OCI-LY1 (cell line): ENCODE data around the gene PPP1R17.

ENCODE experiments used
- H2AFZ ChIP-seq: fragments of 200-600 bp; sonication (generic), shearing (Covaris generic); 2 replicates; pipeline ENCODE4 v1.6.0; 2014; ENCODE audit warnings: antibody characterized with exemption, mild to moderate bottlenecking, low read length
- H3F3A ChIP-seq: fragments of 200-600 bp; sonication (generic), shearing (Covaris generic); 2 replicates; pipeline ENCODE4 v1.6.0; 2014; ENCODE audit warnings: mild to moderate bottlenecking, antibody characterized with exemption, low read length, moderate library complexity; ENCODE audit not compliant: insufficient read depth
- H3K27ac ChIP-seq: fragments of 200-600 bp; sonication (generic); 2 replicates; pipeline ENCODE4 v1.5.1; 2014; ENCODE audit warnings: low read length, mixed run types, mild to moderate bottlenecking, low read depth; ENCODE audit not compliant: poor library complexity, severe bottlenecking
- H3K27me3 ChIP-seq: fragments of 200-600 bp; sonication (generic); 2 replicates; pipeline ENCODE4 v1.6.0; 2014; ENCODE audit warnings: antibody characterized with exemption, mild to moderate bottlenecking, low read length, moderate library complexity; ENCODE audit not compliant: insufficient read depth
- H3K36me3 ChIP-seq: fragments of 200-600 bp; sonication (generic); 2 replicates; pipeline ENCODE4 v1.6.1; 2014; ENCODE audit warnings: mild to moderate bottlenecking, antibody characterized with exemption, low read length, moderate library complexity, mixed read lengths; ENCODE audit not compliant: insufficient read depth
- H3K4me1 ChIP-seq: fragments of 200-600 bp; sonication (generic); 2 replicates; pipeline ENCODE4 v1.5.1; 2014; ENCODE audit warnings: mild to moderate bottlenecking, low read length, moderate library complexity; ENCODE audit not compliant: insufficient read depth, severe bottlenecking
- H3K4me2 ChIP-seq: fragments of 200-600 bp; sonication (generic), shearing (Covaris generic); 2 replicates; pipeline ENCODE4 v1.6.1; 2014; ENCODE audit warnings: low read length
- H3K4me3 ChIP-seq: fragments of 200-600 bp; sonication (generic); 2 replicates; pipeline ENCODE4 v1.5.1; 2014; ENCODE audit warnings: low read length, low read depth, mild to moderate bottlenecking, mixed read lengths; ENCODE audit not compliant: poor library complexity, severe bottlenecking
- H3K79me2 ChIP-seq: fragments of 200-600 bp; shearing (Covaris generic); 2 replicates; pipeline ENCODE4 v1.6.1; 2016; ENCODE audit warnings: mixed run types, low read length, mixed read lengths; ENCODE audit not compliant: insufficient read depth
- H3K9ac ChIP-seq: fragments of 200-600 bp; sonication (generic), shearing (Covaris generic); 2 replicates; pipeline ENCODE4 v1.6.1; 2014; ENCODE audit warnings: mild to moderate bottlenecking, low read length, mixed read lengths
- H3K9me2 ChIP-seq: fragments of 200-600 bp; sonication (generic), shearing (Covaris generic); 2 replicates; pipeline ENCODE4 v1.6.1; 2014; ENCODE audit warnings: low read depth, mild to moderate bottlenecking, low read length, mixed read lengths
- H3K9me3 ChIP-seq: fragments of 200-600 bp; shearing (Covaris generic); 2 replicates; pipeline ENCODE4 v1.6.1; 2014; ENCODE audit warnings: low read length, mixed read lengths
- H4K20me1 ChIP-seq: fragments of 200-600 bp; sonication (generic), shearing (Covaris generic); 2 replicates; pipeline ENCODE4 v1.6.0; 2016; ENCODE audit warnings: mild to moderate bottlenecking, low read length; ENCODE audit not compliant: insufficient read depth
- EZH2 ChIP-seq: fragments of 200-600 bp; sonication (generic), shearing (Covaris generic); IDR thresholded peaks from 2 replicates; pipeline ENCODE4 v1.8.0; 2017; ENCODE audit warnings: borderline replicate concordance, mixed run types, mild to moderate bottlenecking, antibody characterized with exemption, low read length, moderate library complexity, mixed read lengths
- TF ChIP-seq, protein P1 (sequence below): fragments of 200-600 bp; sonication (generic), shearing (Covaris generic); IDR thresholded peaks from 2 replicates; pipeline ENCODE4 v1.5.1; 2017; ENCODE audit warnings: mild to moderate bottlenecking, antibody characterized with exemption, low read length, moderate library complexity, mixed read lengths

PPP1R17 gene

DNA sequence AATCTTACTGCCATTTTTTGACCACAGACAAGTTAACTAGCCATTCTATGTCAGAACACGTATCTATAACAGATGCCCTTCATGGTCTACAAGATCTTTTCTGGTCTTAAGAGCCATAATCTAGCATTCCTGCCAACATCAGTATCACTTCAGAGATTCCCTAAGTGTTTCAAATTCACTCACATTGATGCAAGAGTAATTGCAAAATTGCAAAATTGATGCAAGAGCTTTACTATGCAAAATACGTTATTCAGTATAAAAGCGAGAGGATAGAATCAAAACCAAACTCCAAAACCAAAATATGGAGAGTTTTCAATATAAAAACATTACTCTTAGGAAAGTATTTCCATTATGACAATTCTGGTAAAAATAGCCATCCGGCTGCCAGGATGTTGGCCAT, 38.1 kb upstream of the PPP1R17 start:
- H3K4me3 ChIP-seq: no peak overlapping the region
- no peaks in the 10 kb centered on the region for H3K36me3 ChIP-seq
- H3K9me3 ChIP-seq: no peaks in the 10 kb centered on the region
- H3K27me3 ChIP-seq: no peaks in the 10 kb centered on the region
- H2AFZ ChIP-seq: no peak overlapping the region
- no peak for TF ChIP-seq EZH2
- TF ChIP-seq, protein P1, sequence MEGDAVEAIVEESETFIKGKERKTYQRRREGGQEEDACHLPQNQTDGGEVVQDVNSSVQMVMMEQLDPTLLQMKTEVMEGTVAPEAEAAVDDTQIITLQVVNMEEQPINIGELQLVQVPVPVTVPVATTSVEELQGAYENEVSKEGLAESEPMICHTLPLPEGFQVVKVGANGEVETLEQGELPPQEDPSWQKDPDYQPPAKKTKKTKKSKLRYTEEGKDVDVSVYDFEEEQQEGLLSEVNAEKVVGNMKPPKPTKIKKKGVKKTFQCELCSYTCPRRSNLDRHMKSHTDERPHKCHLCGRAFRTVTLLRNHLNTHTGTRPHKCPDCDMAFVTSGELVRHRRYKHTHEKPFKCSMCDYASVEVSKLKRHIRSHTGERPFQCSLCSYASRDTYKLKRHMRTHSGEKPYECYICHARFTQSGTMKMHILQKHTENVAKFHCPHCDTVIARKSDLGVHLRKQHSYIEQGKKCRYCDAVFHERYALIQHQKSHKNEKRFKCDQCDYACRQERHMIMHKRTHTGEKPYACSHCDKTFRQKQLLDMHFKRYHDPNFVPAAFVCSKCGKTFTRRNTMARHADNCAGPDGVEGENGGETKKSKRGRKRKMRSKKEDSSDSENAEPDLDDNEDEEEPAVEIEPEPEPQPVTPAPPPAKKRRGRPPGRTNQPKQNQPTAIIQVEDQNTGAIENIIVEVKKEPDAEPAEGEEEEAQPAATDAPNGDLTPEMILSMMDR: no peak
- H3K79me2 ChIP-seq: no peaks in the 10 kb centered on the region
- H3K9me2 ChIP-seq: no peaks in the 10 kb centered on the region
- H3K4me1 ChIP-seq: no peaks in the 10 kb centered on the region
- H3F3A ChIP-seq: no peaks in the 10 kb centered on the region
- no peak overlapping the region for H3K9ac ChIP-seq
- H3K4me2 ChIP-seq: no peak overlapping the region
- no peaks in the 10 kb centered on the region for H4K20me1 ChIP-seq
- H3K27ac ChIP-seq: no peak overlapping the region

DNA sequence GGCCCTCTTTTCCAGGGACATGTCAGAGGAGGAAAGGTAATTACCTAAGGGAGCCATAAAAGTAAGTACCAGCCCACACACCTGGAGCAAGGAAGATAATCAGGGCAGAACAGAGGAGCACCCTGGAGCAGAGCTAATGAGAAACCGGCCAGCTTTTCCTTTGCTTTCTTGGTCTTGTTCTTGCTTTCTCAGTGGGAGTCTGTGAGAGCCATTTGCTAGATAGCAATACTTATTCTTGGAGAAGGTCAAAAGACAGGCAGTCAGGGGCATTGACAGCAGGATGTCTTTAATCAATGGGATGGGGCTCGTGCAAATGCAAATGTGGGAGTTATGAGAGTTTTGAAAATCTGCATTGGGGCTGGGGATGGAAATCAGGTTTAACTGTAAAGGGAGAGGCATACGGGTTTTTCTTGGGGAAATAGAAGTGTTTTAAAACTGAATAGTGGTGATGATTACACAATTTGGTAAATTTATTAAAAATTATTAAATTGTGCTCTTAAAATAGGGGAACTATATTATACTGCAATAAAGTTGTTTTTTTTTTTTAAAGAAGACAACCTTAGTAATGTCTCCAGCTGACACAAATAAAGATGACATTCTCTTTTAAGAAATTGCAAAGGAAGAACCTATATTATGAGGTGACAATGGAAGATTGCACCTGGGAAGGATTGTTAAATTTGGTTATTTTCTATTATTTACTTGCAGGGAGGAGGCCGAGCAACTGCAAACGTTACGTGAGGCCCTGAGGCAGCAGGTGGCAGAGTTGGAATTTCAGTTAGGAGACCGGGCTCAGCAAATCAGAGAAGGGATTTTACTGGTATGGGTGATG, 35.6 kb upstream of the PPP1R17 start:
- Histone ChIP-seq H3K4me1 (no peaks in the 10 kb centered on the region), H3K4me2 (no peak overlapping the region), H3K4me3 (no peak overlapping the region), H3K27me3 (no peaks in the 10 kb centered on the region), H3K27ac (no peak overlapping the region), H4K20me1 (no peaks in the 10 kb centered on the region), H3F3A (no peaks in the 10 kb centered on the region), H3K79me2 (no peaks in the 10 kb centered on the region), H3K36me3 (no peaks in the 10 kb centered on the region), H2AFZ (no peak overlapping the region), H3K9me3 (no peaks in the 10 kb centered on the region), H3K9ac (no peak overlapping the region), H3K9me2 (no peaks in the 10 kb centered on the region)
- no peak for TF ChIP-seq EZH2
- TF ChIP-seq, protein P1: no peak

DNA sequence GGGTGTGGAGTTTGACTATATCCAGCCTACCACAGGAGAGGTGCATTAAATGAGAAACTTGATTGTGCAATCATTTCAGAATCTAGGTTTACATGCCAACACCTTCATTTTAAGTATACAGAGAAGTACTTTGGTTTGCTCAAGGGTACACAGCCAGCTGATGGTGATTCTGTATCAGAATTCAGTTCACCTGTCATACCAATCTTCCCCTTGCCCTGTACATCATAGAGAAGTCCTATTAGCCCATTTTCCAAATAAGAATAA, 35.0 kb upstream of the PPP1R17 start:
- Histone ChIP-seq H3K4me2 (no peak overlapping the region), H3K79me2 (no peaks in the 10 kb centered on the region), H3K27ac (no peak overlapping the region), H4K20me1 (no peaks in the 10 kb centered on the region), H3K9me2 (no peaks in the 10 kb centered on the region), H3K4me3 (no peak overlapping the region), H2AFZ (no peak overlapping the region), H3K27me3 (no peaks in the 10 kb centered on the region), H3K9ac (no peak overlapping the region), H3K36me3 (no peaks in the 10 kb centered on the region), H3K9me3 (no peaks in the 10 kb centered on the region), H3F3A (no peaks in the 10 kb centered on the region), H3K4me1 (no peaks in the 10 kb centered on the region)
- TF ChIP-seq, protein P1: no peak
- TF ChIP-seq EZH2: no peak
